HG03280 (cell line): ENCODE results near the gene HTT.

ENCODE experiments used
- ATAC-seq: cut with Tn5 transposase; IDR thresholded peaks from one replicate; pipeline ENCODE4 v1.9.1; 2021; ENCODE audit warnings: mild to moderate bottlenecking, moderate library complexity; ENCODE audit not compliant: unreplicated experiment

The HTT gene

DNA sequence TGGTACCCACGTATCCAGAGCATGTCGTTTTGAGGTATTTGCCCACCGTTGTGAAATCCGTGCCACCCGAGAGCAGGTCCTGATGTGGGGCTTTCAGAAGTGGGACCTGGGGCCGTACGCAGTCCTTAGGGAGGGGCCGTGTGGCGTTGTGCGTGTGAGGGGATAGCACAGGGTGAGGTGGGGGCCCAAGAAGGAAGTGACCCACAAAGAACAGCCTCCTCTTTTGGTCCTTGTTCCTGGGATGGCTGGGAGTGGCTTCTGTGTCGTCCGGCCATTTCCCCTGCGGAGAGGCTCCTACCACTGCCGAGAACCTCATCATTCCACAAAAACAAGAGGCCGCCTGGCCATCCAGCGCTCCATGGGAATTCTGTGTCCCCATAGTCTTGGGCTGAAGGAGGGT is 157.5 kb downstream of the HTT start:
- ATAC-seq: no peak

DNA sequence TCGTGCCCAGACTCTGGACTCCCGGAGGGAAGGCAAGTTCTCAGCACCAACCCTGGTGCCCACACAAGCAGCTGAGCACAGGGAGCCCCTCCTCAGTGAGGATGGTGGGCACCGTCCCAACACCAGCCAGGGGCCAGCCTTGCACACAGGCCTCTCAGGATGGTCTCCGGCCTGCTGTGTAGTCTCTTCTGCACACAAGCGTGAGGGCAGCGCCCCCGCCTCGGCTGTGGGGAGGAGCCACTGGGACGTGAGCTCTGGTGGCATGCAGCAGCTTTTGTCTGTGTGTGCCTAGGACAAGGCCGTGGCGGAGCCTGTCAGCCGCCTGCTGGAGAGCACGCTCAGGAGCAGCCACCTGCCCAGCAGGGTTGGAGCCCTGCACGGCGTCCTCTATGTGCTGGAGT is 158.4 kb downstream of the HTT start:
- no peak for ATAC-seq

DNA sequence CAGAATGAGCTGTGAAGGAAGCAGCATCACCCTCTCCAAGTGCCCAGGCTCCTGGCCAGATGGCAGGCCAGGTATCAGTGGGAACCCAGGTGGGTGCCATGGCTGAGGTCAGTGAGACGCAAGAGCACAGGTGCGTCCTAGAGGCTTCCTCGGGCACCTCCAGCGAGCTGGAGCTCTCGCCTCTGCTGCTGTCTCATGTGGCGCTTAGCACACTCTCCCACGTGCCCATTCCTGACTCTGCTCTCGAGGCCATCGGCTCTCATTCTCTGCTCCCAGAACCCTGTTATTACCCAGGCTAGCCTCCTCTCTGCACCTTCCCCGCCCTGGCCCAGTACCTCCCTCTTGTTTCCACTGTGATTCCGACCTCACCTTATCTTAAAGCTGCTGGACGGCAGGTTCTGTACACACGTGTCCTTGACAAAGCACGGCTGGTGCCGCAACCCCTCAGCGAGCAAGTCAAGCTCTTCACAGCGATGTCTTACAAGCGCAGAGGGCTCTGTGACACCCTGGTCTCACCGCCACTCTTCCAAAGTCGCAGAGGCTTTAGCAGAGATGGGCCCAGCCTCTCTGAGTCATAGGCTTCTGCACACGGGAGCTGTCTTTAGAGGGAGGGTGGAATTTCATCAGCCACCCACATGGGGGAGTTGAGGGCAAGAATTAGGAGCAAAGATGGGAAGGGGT is 159.1 kb downstream of the HTT start:
- no peak for ATAC-seq

DNA sequence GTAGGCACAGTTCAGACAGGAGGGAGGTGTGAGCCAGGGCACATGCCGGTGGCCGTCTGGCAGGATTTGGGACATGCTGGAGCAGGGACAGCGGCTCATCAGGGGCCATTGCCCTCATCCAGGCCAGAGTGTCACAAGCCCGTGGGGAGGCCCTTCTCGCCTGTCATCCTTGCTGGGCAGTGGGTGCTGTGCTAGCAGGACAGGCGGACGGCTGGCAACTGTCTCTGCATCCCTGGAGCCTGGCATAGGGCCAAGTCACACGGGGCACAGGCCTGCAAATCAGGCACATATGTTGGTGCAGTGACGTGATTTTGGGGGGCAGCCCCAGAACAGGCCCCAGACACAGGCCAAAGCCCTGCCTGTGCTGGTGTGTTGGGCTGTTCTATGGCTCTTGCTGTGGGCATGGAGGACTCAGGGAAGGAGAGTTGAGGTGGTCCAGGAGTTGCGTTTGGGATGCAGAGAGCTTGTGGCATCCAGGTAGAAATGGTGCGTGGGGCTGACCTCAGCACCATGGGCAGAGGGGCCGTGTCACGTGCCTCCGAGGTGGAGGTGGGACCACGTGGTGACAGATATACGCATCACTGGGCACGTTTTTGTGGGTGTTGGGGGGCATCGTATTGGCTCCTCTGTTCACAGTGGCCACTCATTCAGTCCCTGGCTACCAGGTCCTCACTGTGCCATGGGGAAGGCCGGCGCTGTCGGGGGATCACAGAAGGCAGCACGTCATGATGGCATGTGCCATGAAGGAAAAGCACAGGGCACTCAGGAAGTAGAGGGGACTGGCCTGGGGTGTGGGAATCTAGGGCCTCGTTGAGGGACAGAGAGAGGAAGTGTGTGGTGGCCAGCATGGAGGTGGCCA is 159.9 kb downstream of the HTT start:
- ATAC-seq: no peak

DNA sequence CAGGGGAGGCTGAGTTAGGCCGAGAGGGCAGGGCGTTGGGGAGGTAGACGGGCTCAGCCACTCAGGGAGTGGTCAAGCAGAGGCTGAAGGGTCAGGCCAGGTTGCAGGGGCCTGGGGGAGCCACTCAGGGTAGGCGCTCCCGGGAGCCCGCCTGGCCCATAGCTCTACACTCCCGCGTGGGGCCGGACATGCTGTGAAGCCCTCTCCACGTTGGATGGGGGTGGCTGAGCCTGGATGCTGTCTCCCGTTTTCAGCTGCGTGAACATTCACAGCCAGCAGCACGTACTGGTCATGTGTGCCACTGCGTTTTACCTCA is 160.5 kb downstream of the HTT start:
- no peak for ATAC-seq

DNA sequence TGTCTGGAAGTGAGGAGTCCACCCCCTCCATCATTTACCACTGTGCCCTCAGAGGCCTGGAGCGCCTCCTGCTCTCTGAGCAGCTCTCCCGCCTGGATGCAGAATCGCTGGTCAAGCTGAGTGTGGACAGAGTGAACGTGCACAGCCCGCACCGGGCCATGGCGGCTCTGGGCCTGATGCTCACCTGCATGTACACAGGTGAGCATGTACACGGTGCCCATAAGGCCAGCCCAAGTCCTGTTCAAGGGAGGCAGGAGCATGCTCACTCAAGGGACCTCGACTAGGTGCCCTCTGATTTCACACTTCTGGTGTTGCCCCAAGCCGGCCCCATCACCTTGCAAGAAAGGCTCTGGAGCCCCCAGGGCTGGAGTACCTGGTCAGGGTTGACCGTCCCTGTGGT is 161.1 kb downstream of the HTT start:
- no peak for ATAC-seq

DNA sequence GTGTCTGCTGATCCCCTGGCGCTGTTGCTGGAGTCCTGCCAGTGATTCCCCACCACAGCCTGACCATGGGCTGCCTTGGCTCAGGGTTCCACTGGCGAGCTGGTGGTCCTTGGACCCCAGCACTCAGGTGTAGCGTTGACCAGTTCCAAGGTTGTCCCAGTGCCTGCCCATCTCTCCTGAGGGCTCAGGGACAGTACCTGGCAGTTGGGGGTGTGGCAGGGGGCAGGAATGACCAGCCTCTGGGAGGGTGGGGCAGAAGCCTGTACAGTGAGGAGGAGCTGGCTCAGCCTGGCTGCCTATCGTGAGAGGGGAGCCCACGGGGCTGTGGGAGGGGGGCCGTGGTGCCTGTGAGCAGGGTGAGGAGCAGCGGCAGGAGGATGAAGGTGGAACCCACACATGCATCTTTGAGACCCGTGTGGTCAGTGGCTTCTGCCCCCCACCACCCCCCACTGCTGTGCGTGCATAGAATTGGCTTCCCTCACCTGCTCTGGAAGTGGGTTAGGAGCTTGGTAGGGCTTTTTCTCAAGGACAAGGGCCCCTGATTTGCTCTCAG is 161.9 kb downstream of the HTT start:
- no peak for ATAC-seq

DNA sequence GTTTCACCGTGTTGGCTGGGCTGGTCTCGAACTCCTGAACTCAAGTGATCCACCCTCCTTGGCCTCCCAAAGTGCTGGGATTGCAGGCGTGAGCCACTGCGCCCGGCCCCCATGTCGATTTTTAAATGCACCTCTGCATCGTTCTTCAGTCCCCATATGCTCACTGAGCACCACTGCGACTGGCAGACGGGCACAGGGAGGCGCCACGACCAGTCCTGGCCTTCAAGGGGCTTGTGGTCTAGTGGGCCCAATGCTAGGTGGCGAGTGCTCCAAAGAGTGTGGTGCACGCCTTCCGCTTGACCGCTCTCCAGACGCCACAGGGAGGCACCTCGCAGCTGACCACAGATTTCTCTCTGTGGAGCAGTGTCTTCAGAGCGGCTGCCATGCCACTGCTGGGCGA is 162.8 kb downstream of the HTT start:
- ATAC-seq: no peak

DNA sequence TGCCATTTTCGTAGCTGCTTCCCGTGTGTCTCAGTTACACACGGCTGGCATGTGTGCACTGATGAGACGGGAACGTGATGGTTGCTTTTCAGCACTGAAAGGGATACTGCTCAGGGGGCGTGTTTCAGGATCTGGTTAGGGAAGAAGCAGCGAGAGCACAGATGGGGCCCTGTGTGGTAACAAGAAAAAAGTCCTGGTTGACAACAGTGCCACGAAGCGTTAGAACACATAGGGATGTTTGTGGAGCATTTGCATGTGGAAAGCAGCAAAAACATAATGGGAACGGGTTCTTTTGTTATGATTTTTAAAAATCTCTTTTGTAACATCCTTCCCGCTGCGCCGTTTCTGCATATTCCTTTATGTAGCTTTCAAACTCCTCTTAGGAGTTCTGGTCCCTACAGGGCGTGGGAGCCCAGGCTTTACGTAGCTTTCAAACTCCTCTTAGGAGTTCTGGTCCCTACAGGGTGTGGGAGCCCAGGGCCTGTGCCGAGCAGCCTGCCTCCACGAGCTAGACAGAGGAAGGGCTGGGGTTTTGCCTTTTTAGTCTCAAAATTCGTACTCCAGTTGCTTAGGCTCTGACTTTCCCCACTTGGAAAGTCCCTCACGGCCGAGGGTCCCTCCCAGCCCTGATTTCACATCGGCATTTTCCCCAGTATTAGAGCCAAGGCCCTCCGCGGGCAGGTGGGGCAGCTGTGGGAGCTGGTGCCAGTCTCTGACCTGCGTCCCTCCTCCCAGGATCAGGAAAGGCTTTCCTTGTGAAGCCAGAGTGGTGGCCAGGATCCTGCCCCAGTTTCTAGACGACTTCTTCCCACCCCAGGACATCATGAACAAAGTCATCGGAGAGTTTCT is 163.5 kb downstream of the HTT start:
- ATAC-seq: no peak

DNA sequence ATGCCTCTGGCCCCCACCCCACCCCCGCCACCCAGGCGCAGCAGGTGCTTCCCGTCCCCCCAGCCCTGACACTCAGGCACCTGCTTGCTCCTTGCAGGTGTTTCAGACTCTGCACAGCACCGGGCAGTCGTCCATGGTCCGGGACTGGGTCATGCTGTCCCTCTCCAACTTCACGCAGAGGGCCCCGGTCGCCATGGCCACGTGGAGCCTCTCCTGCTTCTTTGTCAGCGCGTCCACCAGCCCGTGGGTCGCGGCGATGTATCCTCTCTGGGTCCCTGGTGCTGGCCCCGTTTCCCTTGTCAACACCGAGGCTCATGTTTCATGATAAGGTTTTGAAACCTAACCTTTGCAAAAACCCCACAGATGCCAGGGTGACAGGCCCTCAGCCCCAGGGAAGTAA is 164.2 kb downstream of the HTT start:
- no peak for ATAC-seq

DNA sequence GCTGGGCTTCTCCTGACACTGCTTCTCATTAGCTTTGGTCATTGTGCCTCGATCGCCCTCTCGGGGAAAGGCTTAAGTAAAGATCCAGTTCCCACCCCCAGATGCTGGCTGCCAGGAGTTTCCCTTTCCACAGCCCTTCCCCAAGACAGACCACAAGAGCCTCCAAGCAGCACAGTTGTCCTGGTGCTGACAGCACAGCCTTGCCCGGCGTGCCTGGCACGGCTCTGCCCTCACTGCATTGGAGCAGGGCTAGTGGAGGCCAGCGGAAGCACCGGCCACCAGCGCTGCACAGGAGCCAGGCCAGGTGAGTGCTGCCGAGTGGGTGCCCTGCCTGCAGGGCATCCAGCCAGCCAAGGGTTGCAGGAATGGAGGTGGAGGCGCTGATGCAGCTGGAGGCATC is 164.8 kb downstream of the HTT start:
- ATAC-seq: no peak

DNA sequence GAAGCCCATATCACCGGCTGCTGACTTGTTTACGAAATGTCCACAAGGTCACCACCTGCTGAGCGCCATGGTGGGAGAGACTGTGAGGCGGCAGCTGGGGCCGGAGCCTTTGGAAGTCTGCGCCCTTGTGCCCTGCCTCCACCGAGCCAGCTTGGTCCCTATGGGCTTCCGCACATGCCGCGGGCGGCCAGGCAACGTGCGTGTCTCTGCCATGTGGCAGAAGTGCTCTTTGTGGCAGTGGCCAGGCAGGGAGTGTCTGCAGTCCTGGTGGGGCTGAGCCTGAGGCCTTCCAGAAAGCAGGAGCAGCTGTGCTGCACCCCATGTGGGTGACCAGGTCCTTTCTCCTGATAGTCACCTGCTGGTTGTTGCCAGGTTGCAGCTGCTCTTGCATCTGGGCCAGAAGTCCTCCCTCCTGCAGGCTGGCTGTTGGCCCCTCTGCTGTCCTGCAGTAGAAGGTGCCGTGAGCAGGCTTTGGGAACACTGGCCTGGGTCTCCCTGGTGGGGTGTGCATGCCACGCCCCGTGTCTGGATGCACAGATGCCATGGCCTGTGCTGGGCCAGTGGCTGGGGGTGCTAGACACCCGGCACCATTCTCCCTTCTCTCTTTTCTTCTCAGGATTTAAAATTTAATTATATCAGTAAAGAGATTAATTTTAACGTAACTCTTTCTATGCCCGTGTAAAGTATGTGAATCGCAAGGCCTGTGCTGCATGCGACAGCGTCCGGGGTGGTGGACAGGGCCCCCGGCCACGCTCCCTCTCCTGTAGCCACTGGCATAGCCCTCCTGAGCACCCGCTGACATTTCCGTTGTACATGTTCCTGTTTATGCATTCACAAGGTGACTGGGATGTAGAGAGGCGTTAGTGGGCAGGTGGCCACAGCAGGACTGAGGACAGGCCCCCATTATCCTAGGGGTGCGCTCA is 165.8 kb downstream of the HTT start:
- no peak for ATAC-seq

DNA sequence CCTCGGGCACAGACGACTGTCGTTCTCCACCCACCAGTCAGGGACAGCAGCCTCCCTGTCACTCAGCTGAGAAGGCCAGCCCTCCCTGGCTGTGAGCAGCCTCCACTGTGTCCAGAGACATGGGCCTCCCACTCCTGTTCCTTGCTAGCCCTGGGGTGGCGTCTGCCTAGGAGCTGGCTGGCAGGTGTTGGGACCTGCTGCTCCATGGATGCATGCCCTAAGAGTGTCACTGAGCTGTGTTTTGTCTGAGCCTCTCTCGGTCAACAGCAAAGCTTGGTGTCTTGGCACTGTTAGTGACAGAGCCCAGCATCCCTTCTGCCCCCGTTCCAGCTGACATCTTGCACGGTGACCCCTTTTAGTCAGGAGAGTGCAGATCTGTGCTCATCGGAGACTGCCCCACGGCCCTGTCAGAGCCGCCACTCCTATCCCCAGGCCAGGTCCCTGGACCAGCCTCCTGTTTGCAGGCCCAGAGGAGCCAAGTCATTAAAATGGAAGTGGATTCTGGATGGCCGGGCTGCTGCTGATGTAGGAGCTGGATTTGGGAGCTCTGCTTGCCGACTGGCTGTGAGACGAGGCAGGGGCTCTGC is 166.5 kb downstream of the HTT start:
- no peak for ATAC-seq

DNA sequence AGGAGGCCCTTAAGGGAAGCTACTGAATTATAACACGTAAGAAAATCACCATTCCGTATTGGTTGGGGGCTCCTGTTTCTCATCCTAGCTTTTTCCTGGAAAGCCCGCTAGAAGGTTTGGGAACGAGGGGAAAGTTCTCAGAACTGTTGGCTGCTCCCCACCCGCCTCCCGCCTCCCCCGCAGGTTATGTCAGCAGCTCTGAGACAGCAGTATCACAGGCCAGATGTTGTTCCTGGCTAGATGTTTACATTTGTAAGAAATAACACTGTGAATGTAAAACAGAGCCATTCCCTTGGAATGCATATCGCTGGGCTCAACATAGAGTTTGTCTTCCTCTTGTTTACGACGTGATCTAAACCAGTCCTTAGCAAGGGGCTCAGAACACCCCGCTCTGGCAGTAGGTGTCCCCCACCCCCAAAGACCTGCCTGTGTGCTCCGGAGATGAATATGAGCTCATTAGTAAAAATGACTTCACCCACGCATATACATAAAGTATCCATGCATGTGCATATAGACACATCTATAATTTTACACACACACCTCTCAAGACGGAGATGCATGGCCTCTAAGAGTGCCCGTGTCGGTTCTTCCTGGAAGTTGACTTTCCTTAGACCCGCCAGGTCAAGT is 167.5 kb downstream of the HTT start:
- no peak for ATAC-seq

DNA sequence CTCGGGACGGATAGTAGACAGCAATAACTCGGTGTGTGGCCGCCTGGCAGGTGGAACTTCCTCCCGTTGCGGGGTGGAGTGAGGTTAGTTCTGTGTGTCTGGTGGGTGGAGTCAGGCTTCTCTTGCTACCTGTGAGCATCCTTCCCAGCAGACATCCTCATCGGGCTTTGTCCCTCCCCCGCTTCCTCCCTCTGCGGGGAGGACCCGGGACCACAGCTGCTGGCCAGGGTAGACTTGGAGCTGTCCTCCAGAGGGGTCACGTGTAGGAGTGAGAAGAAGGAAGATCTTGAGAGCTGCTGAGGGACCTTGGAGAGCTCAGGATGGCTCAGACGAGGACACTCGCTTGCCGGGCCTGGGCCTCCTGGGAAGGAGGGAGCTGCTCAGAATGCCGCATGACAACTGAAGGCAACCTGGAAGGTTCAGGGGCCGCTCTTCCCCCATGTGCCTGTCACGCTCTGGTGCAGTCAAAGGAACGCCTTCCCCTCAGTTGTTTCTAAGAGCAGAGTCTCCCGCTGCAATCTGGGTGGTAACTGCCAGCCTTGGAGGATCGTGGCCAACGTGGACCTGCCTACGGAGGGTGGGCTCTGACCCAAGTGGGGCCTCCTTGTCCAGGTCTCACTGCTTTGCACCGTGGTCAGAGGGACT is 168.8 kb downstream of the HTT start:
- ATAC-seq: no peak

DNA sequence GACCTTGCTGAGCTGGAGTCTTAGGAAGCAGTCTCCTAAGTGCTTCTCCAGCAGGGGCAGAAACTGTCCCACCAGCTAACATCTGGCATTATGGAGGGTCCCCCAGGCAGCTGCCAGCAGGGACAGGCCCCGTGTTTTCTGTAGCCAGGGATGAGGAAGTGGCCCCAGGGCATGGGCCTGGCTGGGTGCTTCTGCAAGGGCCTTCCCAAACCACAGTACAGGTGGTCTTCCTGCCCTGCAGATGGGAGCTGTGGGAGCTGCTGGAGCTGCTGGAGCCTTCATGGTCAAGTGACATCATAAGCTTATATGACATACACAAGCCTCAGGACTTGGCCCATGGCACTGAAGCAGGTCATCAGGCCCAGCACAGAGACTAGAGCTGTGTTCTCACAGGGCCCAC is 169.5 kb downstream of the HTT start:
- ATAC-seq: no peak

DNA sequence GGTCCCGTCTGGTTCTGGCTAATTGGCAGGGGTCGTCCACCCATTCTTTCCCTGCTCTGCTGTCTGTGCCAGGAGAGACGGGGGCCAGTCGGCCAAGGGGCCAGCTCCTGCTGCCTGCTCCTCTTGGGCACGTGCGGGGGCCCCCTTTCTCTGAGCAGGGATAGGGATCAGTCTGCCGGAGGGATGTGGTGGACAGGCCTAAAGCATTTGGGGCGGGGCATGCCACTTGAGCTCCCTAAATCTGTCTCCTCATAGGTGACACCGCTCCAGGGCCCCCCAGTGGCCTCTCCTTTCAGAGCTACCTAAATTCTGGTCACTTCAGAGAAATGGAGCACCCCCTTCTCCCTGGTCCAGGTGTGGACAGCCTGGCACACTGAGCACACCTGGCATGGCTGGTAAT is 170.3 kb downstream of the HTT start:
- no peak for ATAC-seq

DNA sequence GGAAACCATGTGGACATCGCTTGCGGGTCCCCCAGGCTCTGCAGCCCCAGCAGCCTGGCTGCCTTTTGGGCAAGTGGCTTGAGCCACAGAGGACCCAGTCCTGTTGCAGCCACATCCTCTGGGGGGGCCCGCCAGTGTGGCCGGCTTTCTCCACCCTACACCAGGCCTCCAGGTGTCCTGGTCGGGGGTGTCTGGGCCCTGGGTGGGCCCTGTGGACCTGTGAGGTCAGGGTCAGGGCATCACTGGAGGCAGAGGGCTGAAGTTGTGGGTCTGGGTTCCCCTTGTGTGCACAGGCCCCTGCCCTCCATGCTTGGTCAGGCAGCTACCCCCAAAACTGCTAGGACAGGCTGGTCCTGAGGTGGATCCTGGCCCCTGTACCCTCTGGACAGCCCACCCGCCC is 171.2 kb downstream of the HTT start:
- ATAC-seq: no peak
